NB4 (cell line): ENCODE results near the gene MELK.

Experiments
- POLR2A ChIP-seq: IDR thresholded peaks from 2 replicates; pipeline ENCODE4 v1.6.1; 2011; ENCODE audit warnings: mild to moderate bottlenecking; ENCODE audit not compliant: insufficient read length; ENCODE audit errors: extremely low read depth
- TF ChIP-seq, protein P1 (sequence below): IDR thresholded peaks from one replicate; pipeline ENCODE4 v1.5.1; 2012; ENCODE audit warnings: low read depth, low read length
- TF ChIP-seq, protein P2 (sequence below): IDR thresholded peaks from 2 replicates; pipeline ENCODE4 v1.6.1; 2011; ENCODE audit warnings: low read depth, low read length

GRCh38 chr9:36720043-36720442 is 147.3 kb downstream of the MELK start:
- TF ChIP-seq, protein P1, sequence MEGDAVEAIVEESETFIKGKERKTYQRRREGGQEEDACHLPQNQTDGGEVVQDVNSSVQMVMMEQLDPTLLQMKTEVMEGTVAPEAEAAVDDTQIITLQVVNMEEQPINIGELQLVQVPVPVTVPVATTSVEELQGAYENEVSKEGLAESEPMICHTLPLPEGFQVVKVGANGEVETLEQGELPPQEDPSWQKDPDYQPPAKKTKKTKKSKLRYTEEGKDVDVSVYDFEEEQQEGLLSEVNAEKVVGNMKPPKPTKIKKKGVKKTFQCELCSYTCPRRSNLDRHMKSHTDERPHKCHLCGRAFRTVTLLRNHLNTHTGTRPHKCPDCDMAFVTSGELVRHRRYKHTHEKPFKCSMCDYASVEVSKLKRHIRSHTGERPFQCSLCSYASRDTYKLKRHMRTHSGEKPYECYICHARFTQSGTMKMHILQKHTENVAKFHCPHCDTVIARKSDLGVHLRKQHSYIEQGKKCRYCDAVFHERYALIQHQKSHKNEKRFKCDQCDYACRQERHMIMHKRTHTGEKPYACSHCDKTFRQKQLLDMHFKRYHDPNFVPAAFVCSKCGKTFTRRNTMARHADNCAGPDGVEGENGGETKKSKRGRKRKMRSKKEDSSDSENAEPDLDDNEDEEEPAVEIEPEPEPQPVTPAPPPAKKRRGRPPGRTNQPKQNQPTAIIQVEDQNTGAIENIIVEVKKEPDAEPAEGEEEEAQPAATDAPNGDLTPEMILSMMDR: no peak
- TF ChIP-seq POLR2A: no peak
- TF ChIP-seq, protein P2, sequence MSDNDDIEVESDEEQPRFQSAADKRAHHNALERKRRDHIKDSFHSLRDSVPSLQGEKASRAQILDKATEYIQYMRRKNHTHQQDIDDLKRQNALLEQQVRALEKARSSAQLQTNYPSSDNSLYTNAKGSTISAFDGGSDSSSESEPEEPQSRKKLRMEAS: no peak
